Pancreas (tissue), 10 donors: ENCODE results near the gene TRA2A. TPM values are rescaled to one million over a fixed set of nuclear protein-coding genes. Genes with fewer than 3 reads are reported as not detected.

Source experiments
- ATAC-seq, 4 donors: fragments of 200-7000 bp; cut with Tn5 transposase; one replicate each; pipeline versions ENCODE4 v1.8.0 to v1.9.1; 2020; ENCODE audit warnings: mild to moderate bottlenecking in 4 of 4, moderate library complexity in 4 of 4
- DNase-seq, 6 donors: peaks; one replicate each; pipeline ENCODE4 v3.0.0-alpha.2; 2020
- FAIRE-seq: peaks from 2 replicates; lab custom pipeline; 2012; peaks lifted over from hg19 to GRCh38; lab: Jason Lieb, UNC
- H3K27ac ChIP-seq, 4 donors: fragments of 200-600 bp; sonication (generic); 1 replicate in 3 of 4; 2 replicates in 1 of 4; pipeline versions ENCODE4 v1.5.0 to v1.8.0; 2020
- H3K27me3 ChIP-seq, 4 donors: fragments of 200-600 bp; one replicate each; pipeline ENCODE4 v1.8.0; 2021
- H3K36me3 ChIP-seq, 3 donors: fragments of 200-600 bp; sonication (generic) in 1 of 3; one replicate each; pipeline versions ENCODE4 v1.5.0 to v1.8.0; 2020 to 2021
- H3K4me1 ChIP-seq, 3 donors: fragments of 200-600 bp; one replicate each; pipeline ENCODE4 v1.8.0; 2021
- H3K4me3 ChIP-seq, 4 donors: fragments of 200-600 bp; sonication (generic) in 2 of 4; one replicate each; pipeline versions ENCODE4 v1.5.0 to v1.8.0; 2020 to 2021
- H3K9me3 ChIP-seq, 4 donors: fragments of 200-600 bp; one replicate each; pipeline ENCODE4 v1.8.0; 2021
- WGBS, 2 donors: extraction: QIAGEN DNeasy Blood & Tissue Kit; methylation state at CpG; one replicate each; pipeline ENCODE4 v1.1.7; 2013; 5-methylcytosine and 5-hydroxymethylcytosine counted together
- intact Hi-C, 3 donors: fragments of 100-400 bp; cut with DNase I; formaldehyde crosslinking; loops; one replicate each; pipeline versions ENCODE4 v1.11.1 to v1.14.2; 2022
- polyA plus RNA-seq, 2 donors: library from polyadenylated mRNA; stranded (reverse); fragments of 200-250 nt; gene quantifications; one replicate each; pipeline ENCODE4 v1.2.3, GENCODE V29; 2013
- total RNA-seq, 6 donors: library from RNA; stranded (reverse); fragmentation: NEBNext Ultra II Directional in 4 of 6; extraction: Animal tissue kit (Norgen Biotek cat#: 25700) in 4 of 6; gene quantifications; one replicate each; pipeline versions ENCODE4 v1.2.1 to v1.2.4, GENCODE V29; 2021 to 2023
- TF ChIP-seq, protein P1 (sequence below), 4 donors: fragments of 200-600 bp; sonication (generic) in 3 of 4; IDR thresholded peaks; one replicate each; pipeline versions ENCODE4 v1.5.0 to v1.8.0; 2021; ENCODE audit warnings: antibody characterized with exemption in 4 of 4
- donor health status: healthy with polysubstance abuse.
- donor health status: DM: no; HTN: no; CAD: no; lungs with moderate emphysema.
- donor health status: DM: no; HTN: no; CAD: no.
- donor health status: control.
- donor health status: control.
- donor health status: Bipolar disorder and iron deficiency.
- donor health status: DM: yes; HTN: yes; CAD: no.
- donor health status: DM: no; HTN: no; CAD: no.
- donor health status: DM: no; HTN: no; CAD: no.
- donor health status: DM: yes; HTN: yes; CAD: no.

The TRA2A gene
- total and polyA plus RNA-seq, 8 donors: 19.1 to 63.6 (median 28.4) TPM

DNA sequence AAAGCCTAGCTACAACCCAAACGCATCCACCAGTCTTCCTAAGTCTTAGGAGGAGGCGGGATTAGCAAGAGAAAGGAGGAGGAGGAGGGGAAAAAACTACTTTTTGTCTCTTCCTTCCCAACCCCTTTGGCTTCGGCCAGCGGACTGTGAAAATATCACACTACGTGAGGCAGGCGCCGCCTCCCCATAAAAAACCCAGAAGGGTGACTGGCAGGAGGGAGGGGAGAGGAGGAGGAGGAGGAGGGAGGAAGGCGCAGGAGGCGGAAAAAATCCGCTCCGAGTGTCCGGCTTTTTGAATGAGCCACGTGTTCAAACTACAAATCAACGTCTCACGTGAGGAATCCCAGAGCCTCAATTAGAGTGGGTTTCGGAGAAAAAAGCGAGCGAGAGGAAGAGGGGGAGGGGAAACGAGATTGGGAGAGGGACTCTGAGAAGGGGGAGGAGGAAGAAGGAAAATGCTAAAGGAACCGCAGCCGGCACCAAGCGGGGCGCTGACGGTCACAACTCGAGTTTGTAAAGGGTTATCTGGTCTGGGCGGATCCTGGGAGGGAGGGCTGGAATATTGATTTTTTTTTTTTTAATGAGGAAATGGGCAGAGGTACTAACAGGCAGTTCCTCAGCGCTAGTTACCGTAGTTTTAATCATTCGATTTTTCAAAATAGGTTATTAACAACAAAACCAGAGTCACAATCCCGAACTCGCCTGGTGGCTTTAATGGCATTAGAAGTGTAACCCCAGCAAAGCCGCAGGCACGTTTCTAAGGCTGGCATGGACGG is 61.3 kb downstream of the TRA2A start, which contains the start of gene IGF2BP3:
TSS of gene IGF2BP3 (minus strand) at position 162 of the 776 bp plus-strand sequence. CDS start 381 bp downstream, outside the sequence.
- H3K4me1 ChIP-seq: peaks cover 0 to 35% (median 9%) of the 10 kb centered on the region in 3 donors
- 7 to 9% methylated on average over 34 of the region's 34 CpGs for WGBS, 2 donors
- TF ChIP-seq, protein P1, sequence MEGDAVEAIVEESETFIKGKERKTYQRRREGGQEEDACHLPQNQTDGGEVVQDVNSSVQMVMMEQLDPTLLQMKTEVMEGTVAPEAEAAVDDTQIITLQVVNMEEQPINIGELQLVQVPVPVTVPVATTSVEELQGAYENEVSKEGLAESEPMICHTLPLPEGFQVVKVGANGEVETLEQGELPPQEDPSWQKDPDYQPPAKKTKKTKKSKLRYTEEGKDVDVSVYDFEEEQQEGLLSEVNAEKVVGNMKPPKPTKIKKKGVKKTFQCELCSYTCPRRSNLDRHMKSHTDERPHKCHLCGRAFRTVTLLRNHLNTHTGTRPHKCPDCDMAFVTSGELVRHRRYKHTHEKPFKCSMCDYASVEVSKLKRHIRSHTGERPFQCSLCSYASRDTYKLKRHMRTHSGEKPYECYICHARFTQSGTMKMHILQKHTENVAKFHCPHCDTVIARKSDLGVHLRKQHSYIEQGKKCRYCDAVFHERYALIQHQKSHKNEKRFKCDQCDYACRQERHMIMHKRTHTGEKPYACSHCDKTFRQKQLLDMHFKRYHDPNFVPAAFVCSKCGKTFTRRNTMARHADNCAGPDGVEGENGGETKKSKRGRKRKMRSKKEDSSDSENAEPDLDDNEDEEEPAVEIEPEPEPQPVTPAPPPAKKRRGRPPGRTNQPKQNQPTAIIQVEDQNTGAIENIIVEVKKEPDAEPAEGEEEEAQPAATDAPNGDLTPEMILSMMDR (IDR thresholded peaks at IDR 0.05): no peak
- intact Hi-C loops: no loop called here
- no peaks in the 10 kb centered on the region for H3K36me3 ChIP-seq
- no peak for DNase-seq
- no peak within 1 kb of the TSS for H3K27ac ChIP-seq
- ATAC-seq: peak in 1 of 4 donors; percentile 6
- H3K27me3 ChIP-seq: peaks cover 32 to 67% (median 50%) of the 10 kb centered on the region in 4 donors
- no peak for FAIRE-seq
- H3K4me3 ChIP-seq: peak within 1 kb of the TSS in 3 of 4 donors; percentile 2 to 39 (median 12)
- no peaks in the 10 kb centered on the region for H3K9me3 ChIP-seq

DNA sequence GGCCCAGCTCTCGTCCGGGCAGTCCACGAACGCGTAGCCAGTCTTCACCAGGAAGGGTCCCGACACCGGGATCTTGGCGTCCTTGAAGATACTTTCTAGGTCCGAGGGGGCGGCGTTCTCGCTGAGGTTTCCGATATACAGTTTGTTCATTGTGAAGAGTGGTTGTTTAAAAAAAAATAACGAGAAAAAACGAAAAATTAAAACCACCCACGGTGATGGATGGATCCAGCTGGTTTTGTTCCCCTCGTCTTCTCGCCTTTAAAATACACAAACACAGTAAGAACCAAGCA is 61.9 kb downstream of the TRA2A start:
- no peaks in the 10 kb centered on the region for H3K9me3 ChIP-seq
- TF ChIP-seq, protein P1 (IDR thresholded peaks at IDR 0.05): no peak
- peak overlapping the region in 1 of 4 donors; percentile 39 for H3K4me3 ChIP-seq
- no peak for FAIRE-seq
- no peak for ATAC-seq
- H3K27ac ChIP-seq: no peak overlapping the region
- no peaks in the 10 kb centered on the region for H3K36me3 ChIP-seq
- intact Hi-C loops: no loop called here
- 7 to 9% methylated on average over 18 of the region's 18 CpGs for WGBS, 2 donors
- H3K27me3 ChIP-seq: peaks cover 30 to 67% (median 44%) of the 10 kb centered on the region in 4 donors
- DNase-seq: peak in 1 of 6 donors; percentile 61
- H3K4me1 ChIP-seq: peaks cover 0 to 35% (median 9%) of the 10 kb centered on the region in 3 donors

DNA sequence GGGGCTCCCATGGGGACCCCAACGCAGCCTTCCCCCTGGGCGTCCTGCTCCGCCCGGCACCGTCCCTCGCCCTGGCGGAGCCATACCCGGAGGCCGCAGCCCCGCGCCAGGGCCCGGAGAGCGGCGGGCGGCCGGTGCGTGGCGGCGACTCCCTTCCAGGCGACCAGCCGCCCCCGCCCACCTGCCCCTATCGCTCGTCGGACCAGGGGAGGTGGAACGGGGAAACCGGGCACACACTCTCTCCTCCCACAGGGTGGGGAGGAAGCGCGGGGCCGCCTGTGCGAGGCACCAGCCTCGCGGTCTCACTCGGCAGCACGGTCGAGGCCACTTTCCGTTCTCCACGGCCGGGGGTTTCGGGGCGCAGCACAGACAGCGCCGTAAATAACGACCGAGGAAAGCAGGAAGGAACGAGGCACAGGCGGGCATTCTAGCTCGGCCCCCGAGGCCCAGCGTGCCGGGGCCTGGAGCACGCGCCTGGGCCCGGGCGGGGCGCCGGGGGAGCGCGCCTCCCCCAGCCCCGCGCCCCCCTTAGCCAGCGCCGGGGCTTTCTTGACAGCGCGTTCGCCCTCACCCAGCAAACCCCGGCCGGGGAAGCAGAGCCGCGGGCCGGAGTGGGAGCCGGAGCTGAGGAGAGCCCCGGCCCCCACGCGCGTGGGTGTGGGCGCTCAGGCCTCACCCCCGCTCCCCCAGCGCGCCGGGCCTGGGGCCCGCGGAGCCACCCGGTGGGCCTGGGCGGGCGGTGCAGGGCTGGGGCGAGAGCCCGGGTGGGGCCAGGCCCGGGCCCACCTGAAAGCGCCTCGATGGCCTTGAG is 62.4 kb downstream of the TRA2A start:
- WGBS, 2 donors: 2 to 5% methylated on average over 59 to 91 of the region's 91 CpGs
- H3K27ac ChIP-seq: no peak overlapping the region
- no peaks in the 10 kb centered on the region for H3K9me3 ChIP-seq
- DNase-seq (peak in 2 of 6 donors; percentile 63 to 66), FAIRE-seq (no peak), ATAC-seq (peak in 3 of 4 donors; percentile 23 to 34 (median 32))
- H3K4me1 ChIP-seq: peaks cover 0 to 35% (median 9%) of the 10 kb centered on the region in 3 donors
- intact Hi-C loops: no loop called here
- peaks cover 30 to 70% (median 42%) of the 10 kb centered on the region in 4 donors for H3K27me3 ChIP-seq
- TF ChIP-seq, protein P1 (IDR thresholded peaks at IDR 0.05): no peak
- H3K36me3 ChIP-seq: no peaks in the 10 kb centered on the region
- peak overlapping the region in 2 of 4 donors; percentile 12 to 39 for H3K4me3 ChIP-seq

DNA sequence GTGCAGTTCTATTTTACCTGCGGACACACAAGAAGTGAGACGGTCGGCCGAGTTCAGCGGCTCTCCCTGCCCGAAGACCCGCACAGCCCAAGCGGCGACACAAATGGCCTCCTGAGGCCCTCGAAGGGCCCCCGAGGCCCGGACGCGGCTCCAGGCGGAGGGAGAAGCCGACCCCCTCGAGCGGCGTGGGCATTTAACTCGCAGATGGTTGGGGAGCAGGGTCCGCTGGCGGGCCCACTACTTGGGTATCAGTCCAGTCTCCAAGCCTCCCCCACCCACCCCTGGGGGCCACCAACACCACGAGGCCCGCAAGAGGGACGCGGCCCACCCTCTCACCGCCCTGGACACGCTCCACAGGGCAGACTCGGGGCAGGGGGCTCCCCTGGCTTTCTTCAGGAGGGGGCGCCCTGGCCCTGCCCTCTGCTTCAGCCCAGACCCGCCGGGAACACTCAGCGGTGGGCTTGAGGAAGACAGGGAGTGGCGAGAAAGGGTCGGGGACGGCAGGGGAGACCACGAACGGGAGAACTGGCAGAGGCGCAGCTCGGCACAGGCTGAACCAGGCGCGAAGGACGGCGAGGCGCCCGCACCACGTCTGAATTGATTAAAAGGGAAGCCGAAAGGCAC is 63.1 kb downstream of the TRA2A start:
- TF ChIP-seq, protein P1 (IDR thresholded peaks at IDR 0.05): no peak
- peak; percentile 14 to 29 (median 22) for ATAC-seq
- H3K27me3 ChIP-seq: peaks cover 23 to 69% (median 39%) of the 10 kb centered on the region in 4 donors

More for the DNA sequence above, 63.1 kb downstream of the TRA2A start:
- Histone ChIP-seq H3K36me3 (no peaks in the 10 kb centered on the region), H3K9me3 (no peaks in the 10 kb centered on the region), H3K4me1 (peaks cover 0 to 30% (median 9%) of the 10 kb centered on the region in 3 donors), H3K27ac (no peak overlapping the region), H3K4me3 (peak overlapping the region in 1 of 4 donors; percentile 39)
- FAIRE-seq (no peak), DNase-seq (peak in 2 of 6 donors; percentile 57 to 81)
- WGBS, 2 donors: 8% methylated on average over 41 to 48 of the region's 48 CpGs
- intact Hi-C loops: no loop called here
